VCaP (cell line): ENCODE data around the gene MARCHF5.

Source experiments
- H3K27ac ChIP-seq: fragments of 450-650 bp; 2 replicates; pipeline ENCODE4 v1.5.1; 2017
- TF ChIP-seq, protein P1 (sequence below): fragments of 450-650 bp; conservative IDR thresholded peaks from 2 replicates; pipeline ENCODE4 v1.5.1; 2017; ENCODE audit warnings: mild to moderate bottlenecking, moderate library complexity

MARCHF5 gene

GRCh38 chr10:92264249-92264648 is 26.7 kb upstream of the MARCHF5 start:
- TF ChIP-seq, protein P1, sequence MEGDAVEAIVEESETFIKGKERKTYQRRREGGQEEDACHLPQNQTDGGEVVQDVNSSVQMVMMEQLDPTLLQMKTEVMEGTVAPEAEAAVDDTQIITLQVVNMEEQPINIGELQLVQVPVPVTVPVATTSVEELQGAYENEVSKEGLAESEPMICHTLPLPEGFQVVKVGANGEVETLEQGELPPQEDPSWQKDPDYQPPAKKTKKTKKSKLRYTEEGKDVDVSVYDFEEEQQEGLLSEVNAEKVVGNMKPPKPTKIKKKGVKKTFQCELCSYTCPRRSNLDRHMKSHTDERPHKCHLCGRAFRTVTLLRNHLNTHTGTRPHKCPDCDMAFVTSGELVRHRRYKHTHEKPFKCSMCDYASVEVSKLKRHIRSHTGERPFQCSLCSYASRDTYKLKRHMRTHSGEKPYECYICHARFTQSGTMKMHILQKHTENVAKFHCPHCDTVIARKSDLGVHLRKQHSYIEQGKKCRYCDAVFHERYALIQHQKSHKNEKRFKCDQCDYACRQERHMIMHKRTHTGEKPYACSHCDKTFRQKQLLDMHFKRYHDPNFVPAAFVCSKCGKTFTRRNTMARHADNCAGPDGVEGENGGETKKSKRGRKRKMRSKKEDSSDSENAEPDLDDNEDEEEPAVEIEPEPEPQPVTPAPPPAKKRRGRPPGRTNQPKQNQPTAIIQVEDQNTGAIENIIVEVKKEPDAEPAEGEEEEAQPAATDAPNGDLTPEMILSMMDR, result no peak
- H3K27ac ChIP-seq, result no peak overlapping the region

GRCh38 chr10:92265687-92266258 is 25.2 kb upstream of the MARCHF5 start:
- TF ChIP-seq, protein P1, result no peak
- no peak overlapping the region for H3K27ac ChIP-seq

DNA sequence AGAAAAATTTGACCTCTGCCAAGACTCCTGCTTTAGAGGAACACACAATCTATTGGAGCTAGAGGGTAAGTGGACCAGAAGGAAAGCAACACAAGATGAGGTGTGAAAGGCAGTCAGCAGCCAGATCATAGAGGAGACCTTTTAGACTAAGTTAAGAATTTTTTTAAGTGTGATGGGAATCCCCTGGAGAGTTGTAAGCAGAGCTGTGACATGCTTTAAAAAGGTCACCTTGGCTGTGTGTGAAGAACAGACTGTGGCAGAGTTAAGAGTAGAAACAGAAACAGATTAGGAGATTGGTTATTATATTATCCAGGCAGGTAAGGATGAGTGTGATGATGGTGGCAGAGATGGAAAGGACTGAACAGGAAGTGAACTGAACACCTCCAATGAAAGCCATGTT is 23.6 kb upstream of the MARCHF5 start:
- TF ChIP-seq, protein P1, result no peak
- peak overlapping the region; percentile 59 for H3K27ac ChIP-seq

- no peak overlapping the region; the same call in 1 of the 2 replicates for H3K27ac ChIP-seq
- TF ChIP-seq, protein P1, result no peak
Measured at GRCh38 chr10:92268748-92269147, 22.2 kb upstream of the MARCHF5 start.

DNA sequence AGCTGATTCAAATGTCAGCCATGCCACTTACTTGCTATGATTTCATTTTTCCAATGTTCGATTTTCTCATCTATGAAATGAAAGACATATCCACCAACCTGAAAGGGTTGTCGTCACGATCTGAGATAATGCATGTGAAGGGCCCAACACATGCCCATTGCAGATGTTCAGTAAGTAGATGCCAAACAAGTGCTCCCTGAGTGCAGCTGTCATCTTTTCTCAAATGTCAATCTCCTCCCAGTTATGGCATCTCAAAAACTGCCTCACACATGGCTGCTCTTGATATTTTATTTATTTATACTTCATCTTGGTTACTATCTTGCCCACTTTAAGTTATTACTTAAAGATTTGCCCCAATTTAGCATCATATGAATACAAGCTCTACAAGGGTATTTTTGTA is 16.9 kb upstream of the MARCHF5 start:
- TF ChIP-seq, protein P1, result no peak
- no peak overlapping the region for H3K27ac ChIP-seq

GRCh38 chr10:92278996-92279696 is 11.8 kb upstream of the MARCHF5 start:
- TF ChIP-seq, protein P1, result no peak
- H3K27ac ChIP-seq, result no peak overlapping the region

- TF ChIP-seq, protein P1, result no peak
- no peak overlapping the region for H3K27ac ChIP-seq
Measured at GRCh38 chr10:92284112-92284704, 6.8 kb upstream of the MARCHF5 start.
